Measurements from ENCODE around the gene PIN4.
A peak's percentile ranks its signal among the peaks of the same experiment; 100 is the strongest.
"Not testable (repeated sequence)": the region's sequence is repeated elsewhere in the genome, so short reads cannot be mapped to it uniquely, and the experiment has no call there.

PIN4 gene

DNA sequence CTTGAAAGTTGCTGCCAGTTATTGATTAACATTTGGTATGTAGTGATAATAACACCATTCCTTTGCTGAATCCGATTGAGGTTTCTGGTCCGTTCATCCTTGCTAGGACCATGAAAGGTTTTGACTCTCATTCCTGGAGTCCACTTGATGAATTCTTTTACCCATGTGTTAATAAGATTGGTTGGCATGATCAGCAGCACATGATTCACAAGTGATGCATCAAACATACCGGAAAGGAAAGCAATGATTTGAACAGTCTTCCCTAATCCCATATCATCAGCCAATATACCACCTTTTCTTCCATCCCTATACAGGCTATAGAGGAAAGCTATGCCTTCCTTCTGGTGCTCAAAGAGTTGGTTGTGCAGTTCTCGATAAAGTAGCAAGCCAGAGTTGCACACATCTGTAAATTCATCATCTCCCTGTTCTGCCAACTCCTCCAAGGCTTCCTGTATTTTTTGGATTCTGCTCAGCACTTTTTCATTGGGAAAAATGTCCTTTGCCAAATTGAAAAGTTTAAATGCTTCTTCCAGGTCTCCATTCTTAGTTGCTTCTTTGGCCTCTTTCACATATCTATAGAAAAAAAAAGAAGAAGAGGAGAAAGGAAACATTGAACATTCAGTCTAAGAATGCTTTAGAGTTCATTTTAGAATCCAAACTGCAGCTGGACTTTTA lies 26.7 kb downstream of the PIN4 start:
- no peak for TF ChIP-seq Cebpa-rat (IDR thresholded peaks at IDR 0.05)
- Histone ChIP-seq H3K9ac (no peak overlapping the region), H3K4me1 (no peaks in the 10 kb centered on the region), H3K4me3 (no peak overlapping the region), H4K20me1 (peaks cover 0 to under 1% (median 0%) of the 10 kb centered on the region in 11 experiments; a peak in 2 of 22 replicates), H3K27me3 (peaks cover 27 to 64% (median 52%) of the 10 kb centered on the region in 11 experiments), H3K36me3 (peaks cover 10 to 67% (median 52%) of the 10 kb centered on the region in 11 experiments; a peak in 20 of 22 replicates), H3K4me2 (no peak overlapping the region), H3K9me3 (replicated peaks in 1 of 11) (no peaks in the 10 kb centered on the region), H3K27ac (no peak overlapping the region)

- H3K4me3 ChIP-seq: no peak overlapping the region
- H4K20me1 ChIP-seq: peaks cover 0 to 6% (median 0%) of the 10 kb centered on the region in 11 experiments; a peak in 3 of 22 replicates
- H3K4me1 ChIP-seq: peaks cover 0 to 13% (median 0%) of the 10 kb centered on the region in 10 experiments; a peak in 4 of 20 replicates
- H3K4me2 ChIP-seq: peak overlapping the region in 3 of 11 experiments; percentile 23 to 42 (median 40); a peak in 4 of 22 replicates
- H3K27ac ChIP-seq: no peak overlapping the region
- peaks cover 0 to 35% (median 18%) of the 10 kb centered on the region in 11 experiments; a peak in 13 of 22 replicates for H3K36me3 ChIP-seq
- peaks cover 7 to 31% (median 18%) of the 10 kb centered on the region in 11 experiments; a peak in 16 of 22 replicates for H3K27me3 ChIP-seq
- 0 out of 22 replicates have a peak overlapping the region, but pooled peaks of 1 of the 11 experiments have one; percentile 12 for H3K9ac ChIP-seq
- no peak for TF ChIP-seq Cebpa-rat (IDR thresholded peaks at IDR 0.05)
- peaks cover 15 to 33% (median 22%) of the 10 kb centered on the region in 11 experiments; a peak in 19 of 22 replicates for H3K9me3 ChIP-seq (replicated peaks in 1 of 11)
Measured at GRCh38 chrX:72216973-72217372, 35.4 kb downstream of the PIN4 start.

- Histone ChIP-seq H3K4me1 (peaks cover 0 to 13% (median 0%) of the 10 kb centered on the region in 10 experiments; a peak in 4 of 20 replicates), H3K27me3 (peaks cover 7 to 54% (median 35%) of the 10 kb centered on the region in 11 experiments; a peak in 18 of 22 replicates), H3K36me3 (peaks cover 0 to 49% (median 27%) of the 10 kb centered on the region in 11 experiments; a peak in 12 of 22 replicates), H3K9me3 (replicated peaks in 1 of 11) (peaks cover 15 to 45% (median 25%) of the 10 kb centered on the region in 11 experiments; a peak in 19 of 22 replicates)
- H3K4me2 ChIP-seq, H3K9ac ChIP-seq, H3K27ac ChIP-seq, H3K4me3 ChIP-seq, H4K20me1 ChIP-seq: not testable (repeated sequence)
Measured at GRCh38 chrX:72220375-72220774, 38.8 kb downstream of the PIN4 start.

- no peak overlapping the region for H3K9ac ChIP-seq
- no peak overlapping the region for H3K27ac ChIP-seq
- TF ChIP-seq Cebpa-rat (IDR thresholded peaks at IDR 0.05): no peak
- H3K9me3 ChIP-seq (replicated peaks in 1 of 11): peaks cover 37 to 63% (median 49%) of the 10 kb centered on the region in 11 experiments
- H3K4me3 ChIP-seq: no peak overlapping the region
- H3K27me3 ChIP-seq: peaks cover 0 to 35% (median 16%) of the 10 kb centered on the region in 11 experiments; a peak in 15 of 22 replicates
- H3K4me2 ChIP-seq: no peak overlapping the region
- H3K4me1 ChIP-seq: no peaks in the 10 kb centered on the region
- no peaks in the 10 kb centered on the region for H4K20me1 ChIP-seq
- H3K36me3 ChIP-seq: peaks cover 3 to 49% (median 30%) of the 10 kb centered on the region in 11 experiments; a peak in 19 of 22 replicates
Measured at GRCh38 chrX:72230290-72230689, 48.7 kb downstream of the PIN4 start.

DNA sequence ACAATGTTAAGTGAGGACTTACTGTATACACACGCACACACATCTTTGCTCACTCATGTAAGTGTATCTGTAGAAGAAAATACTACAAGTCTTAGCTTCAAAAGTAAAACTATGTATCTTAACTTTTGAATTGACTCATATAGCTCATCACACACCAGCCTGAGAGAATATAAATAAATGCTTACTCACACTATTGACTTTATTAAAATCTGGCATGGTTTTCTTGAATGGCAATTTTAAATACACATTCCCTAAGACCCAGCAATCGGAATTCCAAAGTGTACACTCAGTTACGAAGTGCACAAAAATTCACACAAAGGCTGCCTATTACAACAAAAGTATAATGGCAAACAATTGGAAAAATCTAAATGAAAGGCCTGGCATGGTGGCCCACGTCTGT lies 55.3 kb downstream of the PIN4 start:
- Histone ChIP-seq H3K4me3 (no peak overlapping the region), H3K36me3 (peaks cover 0 to 17% (median under 1%) of the 10 kb centered on the region in 11 experiments; a peak in 6 of 22 replicates), H4K20me1 (no peaks in the 10 kb centered on the region), H3K9me3 (replicated peaks in 1 of 11) (peaks cover 0 to 7% (median 0%) of the 10 kb centered on the region in 11 experiments; a peak in 4 of 22 replicates), H3K4me2 (no peak overlapping the region), H3K4me1 (peaks cover 3 to 10% (median 6%) of the 10 kb centered on the region in 10 experiments; a peak in 12 of 20 replicates), H3K9ac (no peak overlapping the region), H3K27ac (no peak overlapping the region), H3K27me3 (no peaks in the 10 kb centered on the region; a peak in 1 of 22 replicates)
- no peak for TF ChIP-seq Cebpa-rat (IDR thresholded peaks at IDR 0.05)

DNA sequence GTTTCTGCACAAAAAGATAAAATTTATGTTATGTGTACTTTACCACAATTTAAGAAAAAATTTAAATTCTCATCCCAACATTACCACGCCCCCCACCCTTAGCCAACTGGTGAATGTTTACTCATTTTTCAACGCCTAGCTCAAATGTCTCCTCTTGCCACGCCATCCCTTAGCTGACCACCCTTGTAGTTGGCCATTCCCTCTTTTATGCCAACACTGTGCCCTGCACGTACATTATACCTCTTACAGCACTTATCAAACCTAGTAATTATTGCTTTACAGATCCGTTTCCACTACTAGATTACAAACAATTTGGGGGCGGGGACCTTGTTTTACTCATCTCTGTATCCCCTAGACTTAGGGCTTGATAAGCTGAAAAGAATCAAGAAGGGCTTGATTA lies 56.6 kb downstream of the PIN4 start:
- H4K20me1 ChIP-seq: no peaks in the 10 kb centered on the region
- H3K36me3 ChIP-seq: peaks cover 0 to 13% (median 0%) of the 10 kb centered on the region in 11 experiments; a peak in 3 of 22 replicates
- H3K4me3 ChIP-seq: peak overlapping the region; percentile 49 to 76 (median 67)
- H3K27ac ChIP-seq: peak overlapping the region in 6 of 11 experiments; percentile 40 to 67 (median 54); a peak in 6 of 22 replicates
- peaks cover 0 to 3% (median 0%) of the 10 kb centered on the region in 11 experiments; a peak in 3 of 22 replicates for H3K27me3 ChIP-seq
- peak overlapping the region in 10 of 11 experiments; percentile 63 to 78 (median 72); a peak in 18 of 22 replicates for H3K9ac ChIP-seq
- H3K4me2 ChIP-seq: peak overlapping the region; percentile 64 to 90 (median 79)
- peaks cover 0 to 6% (median 0%) of the 10 kb centered on the region in 11 experiments; a peak in 3 of 22 replicates for H3K9me3 ChIP-seq (replicated peaks in 1 of 11)
- peaks cover 3 to 10% (median 6%) of the 10 kb centered on the region in 10 experiments; a peak in 12 of 20 replicates for H3K4me1 ChIP-seq
- no peak for TF ChIP-seq Cebpa-rat (IDR thresholded peaks at IDR 0.05)

- peaks cover 3 to 10% (median 6%) of the 10 kb centered on the region in 10 experiments; a peak in 12 of 20 replicates for H3K4me1 ChIP-seq
- peak within 1 kb of the TSS; percentile 64 to 90 (median 79) for H3K4me2 ChIP-seq
- peaks cover 0 to 6% (median 0%) of the 10 kb centered on the region in 11 experiments; a peak in 3 of 22 replicates for H3K9me3 ChIP-seq (replicated peaks in 1 of 11)
- H3K27me3 ChIP-seq: peaks cover 0 to 3% (median 0%) of the 10 kb centered on the region in 11 experiments; a peak in 3 of 22 replicates
- TF ChIP-seq Cebpa-rat (IDR thresholded peaks at IDR 0.05): no peak
- H3K36me3 ChIP-seq: peaks cover 0 to 13% (median 0%) of the 10 kb centered on the region in 11 experiments; a peak in 2 of 22 replicates
- peak within 1 kb of the TSS; percentile 49 to 76 (median 67) for H3K4me3 ChIP-seq
- no peaks in the 10 kb centered on the region for H4K20me1 ChIP-seq
- H3K9ac ChIP-seq: peak within 1 kb of the TSS; percentile 42 to 78 (median 71); a peak in 21 of 22 replicates
- peak within 1 kb of the TSS in 8 of 11 experiments; percentile 31 to 67 (median 52); a peak in 11 of 22 replicates for H3K27ac ChIP-seq
Measured at GRCh38 chrX:72238721-72239475, 57.3 kb downstream of the PIN4 start, which contains the start of gene ERCC6L. Gene ERCC6L (minus strand): TSS chrX:72239027. CDS start chrX:72238911, 116 bp downstream.

DNA sequence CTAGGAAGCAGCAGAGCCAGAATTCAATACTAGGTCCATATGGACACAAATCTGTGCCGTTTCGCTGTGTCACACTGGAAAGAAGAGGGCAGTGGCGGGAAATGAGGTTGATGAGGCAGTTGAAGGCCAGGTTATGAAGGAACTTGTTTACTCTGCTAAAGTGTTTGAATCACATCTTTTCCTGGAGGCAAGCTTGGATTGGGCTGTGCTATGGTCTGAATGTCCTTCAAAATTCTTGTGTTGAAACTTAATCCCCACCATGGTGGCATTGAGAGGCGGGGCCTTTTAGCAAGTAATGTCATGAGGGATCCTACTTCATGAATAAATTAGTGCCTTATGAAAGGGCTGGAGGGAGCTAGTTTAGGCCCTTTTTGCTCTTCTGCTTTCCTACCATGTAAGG lies 59.4 kb downstream of the PIN4 start:
- peaks cover 0 to 6% (median 0%) of the 10 kb centered on the region in 11 experiments; a peak in 3 of 22 replicates for H3K9me3 ChIP-seq (replicated peaks in 1 of 11)
- H3K27ac ChIP-seq: no peak overlapping the region
- H3K4me2 ChIP-seq: no peak overlapping the region
- no peaks in the 10 kb centered on the region for H4K20me1 ChIP-seq
- peaks cover 3 to 10% (median 6%) of the 10 kb centered on the region in 10 experiments; a peak in 12 of 20 replicates for H3K4me1 ChIP-seq
- H3K36me3 ChIP-seq: peaks cover 0 to 13% (median 0%) of the 10 kb centered on the region in 11 experiments; a peak in 2 of 22 replicates
- no peak overlapping the region for H3K4me3 ChIP-seq
- no peak for TF ChIP-seq Cebpa-rat (IDR thresholded peaks at IDR 0.05)
- H3K9ac ChIP-seq: no peak overlapping the region
- H3K27me3 ChIP-seq: peaks cover 0 to 3% (median 0%) of the 10 kb centered on the region in 11 experiments; a peak in 3 of 22 replicates

Data from BLaER1 treated with 17β-estradiol and CSF1 and Interleukin-3, amounts not matched to agents 10 nM and 100 nM (cell line).